SIG-M5 treated with dmso at 0.1 percent for 504 hours (cell line): ENCODE results near the gene DNAJB6.
"Not testable (repeated sequence)": the region's sequence is repeated elsewhere in the genome, so short reads cannot be mapped to it uniquely, and the experiment has no call there.

Experiments
- DNase-seq: peaks from one replicate; lab custom pipeline; 2025; ENCODE audit not compliant: unreplicated experiment; lab: John Stamatoyannopoulos, UW

The DNAJB6 gene

GRCh38 chr7:157320608-157320980 lies 16.2 kb upstream of the DNAJB6 start:
- no peak for DNase-seq

- no peak for DNase-seq
These were observed 13.4 kb upstream of the DNAJB6 start for GRCh38 chr7:157323401-157323800.

GRCh38 chr7:157329447-157329846 lies 7.4 kb upstream of the DNAJB6 start:
- no peak for DNase-seq

GRCh38 chr7:157330567-157330966 lies 6.2 kb upstream of the DNAJB6 start:
- not testable (repeated sequence) for DNase-seq

GRCh38 chr7:157331049-157331448 lies 5.8 kb upstream of the DNAJB6 start:
- not testable (repeated sequence) for DNase-seq

GRCh38 chr7:157335236-157335635 lies 1.6 kb upstream of the DNAJB6 start:
- no peak for DNase-seq

GRCh38 chr7:157335991-157336382 lies 817 bp upstream of the DNAJB6 start:
- DNase-seq = no peak

- peak; percentile 50 for DNase-seq
These were observed 729 bp downstream of the DNAJB6 start for GRCh38 chr7:157337316-157338149.

- DNase-seq = peak; percentile 72
These were observed 3.2 kb downstream of the DNAJB6 start for GRCh38 chr7:157339777-157340677.

GRCh38 chr7:157347217-157347904 lies 10.6 kb downstream of the DNAJB6 start:
- DNase-seq = no peak

- no peak for DNase-seq
These were observed 11.7 kb downstream of the DNAJB6 start for GRCh38 chr7:157348548-157348947.

GRCh38 chr7:157352516-157352915 lies 15.7 kb downstream of the DNAJB6 start:
- peak; percentile 47 for DNase-seq

GRCh38 chr7:157355784-157356511 lies 19.1 kb downstream of the DNAJB6 start:
- peak; percentile 17 for DNase-seq

- peak; percentile 9 for DNase-seq
These were observed 20.6 kb downstream of the DNAJB6 start for GRCh38 chr7:157357129-157358040.

- no peak for DNase-seq
These were observed 21.4 kb downstream of the DNAJB6 start for GRCh38 chr7:157358041-157358752.

GRCh38 chr7:157358753-157359096 lies 21.9 kb downstream of the DNAJB6 start:
- DNase-seq = no peak

GRCh38 chr7:157359581-157359980 lies 22.8 kb downstream of the DNAJB6 start:
- DNase-seq = no peak

- no peak for DNase-seq
These were observed 23.8 kb downstream of the DNAJB6 start for GRCh38 chr7:157360483-157361025.

GRCh38 chr7:157361537-157361936 lies 24.7 kb downstream of the DNAJB6 start:
- DNase-seq = no peak
